Prostate gland (tissue), 2 donors: ENCODE data around the gene MAP2K7.

Experiments
- POLR2A ChIP-seq: fragments of 450-650 bp; IDR thresholded peaks from one replicate; pipeline ENCODE4 v1.6.1; 2016; ENCODE audit warnings: antibody characterized with exemption, mild to moderate bottlenecking
- TF ChIP-seq, protein P1 (sequence below), 4 experiments: fragments of 200-600 bp in 2 of 4; fragments of 450-650 bp in 2 of 4; sonication (generic) in 2 of 4; IDR thresholded peaks; 1 replicate in 3 of 4; 2 replicates in 1 of 4; pipeline ENCODE4 v1.5.1; 2016 to 2019; ENCODE audit warnings: antibody characterized with exemption in 4 of 4, mild to moderate bottlenecking in 2 of 4, moderate library complexity in 2 of 4

DNA sequence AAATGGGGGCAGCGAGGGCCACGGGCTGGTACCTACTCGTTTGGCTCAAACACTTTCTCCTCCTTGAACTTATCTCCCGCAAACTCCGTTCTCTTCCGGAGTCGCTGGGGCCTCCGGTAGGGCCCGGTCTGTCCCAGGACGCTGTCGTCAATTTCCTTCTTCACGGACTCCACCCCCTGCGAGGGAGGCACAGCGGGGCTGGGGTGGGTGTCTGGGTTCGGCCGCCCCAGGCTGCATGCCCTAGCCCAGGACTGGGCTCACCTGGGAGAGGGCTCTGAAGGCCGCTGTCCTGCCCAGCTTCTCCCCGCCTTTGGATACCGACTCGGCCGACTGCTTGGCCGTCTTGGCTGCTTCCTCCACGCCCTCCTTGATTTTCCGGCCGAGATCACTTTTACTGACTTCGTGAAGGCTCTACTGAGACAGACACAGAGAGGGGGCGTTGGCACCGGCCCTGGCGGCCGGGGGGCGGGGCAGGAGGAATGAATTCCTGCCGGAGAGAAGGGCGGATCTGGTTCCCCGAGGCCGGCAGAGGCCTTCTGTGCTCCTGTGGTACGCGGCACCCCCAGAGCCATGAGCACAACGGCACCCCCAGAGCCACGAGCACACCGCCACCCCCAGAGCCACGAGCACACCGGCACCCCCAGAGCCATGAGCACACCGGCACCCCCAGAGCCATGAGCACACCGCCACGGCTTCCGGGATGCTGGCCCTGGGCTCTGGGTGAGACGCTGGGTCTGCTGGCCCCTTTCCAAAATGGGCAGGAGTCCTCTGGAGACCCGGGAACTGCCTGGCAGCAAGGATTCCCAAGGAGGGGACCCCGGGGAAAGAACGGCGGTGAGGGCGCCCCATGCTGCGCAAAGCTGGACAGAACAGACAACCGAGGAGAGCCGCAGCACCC, 30.4 kb downstream of the MAP2K7 start:
- TF ChIP-seq, protein P1, sequence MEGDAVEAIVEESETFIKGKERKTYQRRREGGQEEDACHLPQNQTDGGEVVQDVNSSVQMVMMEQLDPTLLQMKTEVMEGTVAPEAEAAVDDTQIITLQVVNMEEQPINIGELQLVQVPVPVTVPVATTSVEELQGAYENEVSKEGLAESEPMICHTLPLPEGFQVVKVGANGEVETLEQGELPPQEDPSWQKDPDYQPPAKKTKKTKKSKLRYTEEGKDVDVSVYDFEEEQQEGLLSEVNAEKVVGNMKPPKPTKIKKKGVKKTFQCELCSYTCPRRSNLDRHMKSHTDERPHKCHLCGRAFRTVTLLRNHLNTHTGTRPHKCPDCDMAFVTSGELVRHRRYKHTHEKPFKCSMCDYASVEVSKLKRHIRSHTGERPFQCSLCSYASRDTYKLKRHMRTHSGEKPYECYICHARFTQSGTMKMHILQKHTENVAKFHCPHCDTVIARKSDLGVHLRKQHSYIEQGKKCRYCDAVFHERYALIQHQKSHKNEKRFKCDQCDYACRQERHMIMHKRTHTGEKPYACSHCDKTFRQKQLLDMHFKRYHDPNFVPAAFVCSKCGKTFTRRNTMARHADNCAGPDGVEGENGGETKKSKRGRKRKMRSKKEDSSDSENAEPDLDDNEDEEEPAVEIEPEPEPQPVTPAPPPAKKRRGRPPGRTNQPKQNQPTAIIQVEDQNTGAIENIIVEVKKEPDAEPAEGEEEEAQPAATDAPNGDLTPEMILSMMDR (IDR thresholded peaks at IDR 0.05) = no peak
- no peak for TF ChIP-seq POLR2A
